IPS-NIHi7 (cell line): ENCODE data around the gene MYL4.
A peak's percentile ranks its signal among the peaks of the same experiment; 100 is the strongest.
"Not testable (repeated sequence)": the region's sequence is repeated elsewhere in the genome, so short reads cannot be mapped to it uniquely, and the experiment has no call there.

ENCODE experiments used
- DNase-seq: peaks from one replicate; pipeline ENCODE4 v3.0.0; 2012; ENCODE audit warnings: mixed read lengths; ENCODE audit errors: extremely low spot score

The MYL4 gene

DNA sequence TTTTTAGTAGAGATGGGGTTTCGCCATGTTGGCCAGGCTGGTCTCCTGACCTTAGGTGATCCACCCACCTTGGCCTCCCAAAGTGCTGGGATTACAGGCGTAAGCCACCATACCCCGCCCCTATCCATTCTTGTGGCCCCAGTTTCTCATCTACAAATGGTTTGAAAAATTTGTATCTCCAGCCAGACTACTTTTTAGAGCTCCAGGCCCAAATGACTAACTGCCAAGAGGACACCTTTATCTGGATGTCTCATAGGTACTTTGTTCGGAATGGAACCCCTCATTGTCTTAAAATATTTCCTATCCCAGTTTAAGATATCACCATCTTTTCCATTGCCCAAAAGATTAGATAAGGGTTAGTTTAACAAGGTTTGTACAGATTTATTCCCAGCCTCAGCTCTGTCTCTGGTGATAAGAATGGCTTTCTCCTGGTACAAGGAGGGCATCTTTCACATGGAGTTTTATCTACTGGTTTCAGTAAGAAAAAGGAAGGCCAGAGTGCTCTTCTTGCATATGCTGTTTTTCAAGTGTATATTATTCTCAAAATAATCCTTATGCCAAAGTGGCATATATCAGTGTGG is 15.1 kb upstream of the MYL4 start:
- no peak for DNase-seq

DNA sequence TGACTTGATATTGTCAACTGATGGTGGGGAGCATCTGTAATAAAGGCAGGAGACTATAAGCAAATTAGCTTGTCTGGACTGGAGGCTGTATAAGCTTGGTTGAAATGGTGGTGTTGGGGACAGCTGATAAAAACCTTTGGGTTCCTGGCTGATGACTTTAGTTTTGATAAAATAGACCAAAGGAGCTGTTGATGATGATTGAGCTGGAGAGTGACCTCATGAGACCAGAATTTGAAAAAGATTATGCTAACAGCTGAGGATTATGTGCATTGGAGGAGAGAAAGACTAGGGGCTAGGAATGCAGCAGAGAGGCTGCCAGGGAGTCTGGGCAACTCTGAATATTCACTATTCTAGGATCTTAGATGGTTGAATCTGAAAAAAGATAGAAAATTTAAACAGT is 11.3 kb upstream of the MYL4 start:
- no peak for DNase-seq

- no peak for DNase-seq
Measured at GRCh38 chr17:47199627-47200324, 9.4 kb upstream of the MYL4 start.

DNA sequence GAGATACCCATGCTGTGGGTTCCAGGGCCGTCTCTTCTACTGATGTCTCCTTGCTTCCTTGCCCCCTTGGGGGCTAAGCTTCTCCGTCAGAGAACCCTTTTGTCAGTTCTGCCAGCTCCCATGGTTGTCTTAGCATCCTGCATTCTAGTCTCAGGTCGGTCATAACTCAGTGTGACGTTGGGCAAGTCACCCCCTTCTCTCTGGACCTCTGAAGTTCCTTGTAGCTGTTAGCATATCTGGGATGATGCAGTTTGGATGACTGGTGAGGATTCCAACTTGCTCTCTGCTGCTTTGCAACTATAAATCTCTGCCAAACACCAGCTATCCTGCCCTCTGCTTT is 8.9 kb upstream of the MYL4 start:
- no peak for DNase-seq

- no peak for DNase-seq
Measured at GRCh38 chr17:47201166-47201565, 8.0 kb upstream of the MYL4 start.

DNA sequence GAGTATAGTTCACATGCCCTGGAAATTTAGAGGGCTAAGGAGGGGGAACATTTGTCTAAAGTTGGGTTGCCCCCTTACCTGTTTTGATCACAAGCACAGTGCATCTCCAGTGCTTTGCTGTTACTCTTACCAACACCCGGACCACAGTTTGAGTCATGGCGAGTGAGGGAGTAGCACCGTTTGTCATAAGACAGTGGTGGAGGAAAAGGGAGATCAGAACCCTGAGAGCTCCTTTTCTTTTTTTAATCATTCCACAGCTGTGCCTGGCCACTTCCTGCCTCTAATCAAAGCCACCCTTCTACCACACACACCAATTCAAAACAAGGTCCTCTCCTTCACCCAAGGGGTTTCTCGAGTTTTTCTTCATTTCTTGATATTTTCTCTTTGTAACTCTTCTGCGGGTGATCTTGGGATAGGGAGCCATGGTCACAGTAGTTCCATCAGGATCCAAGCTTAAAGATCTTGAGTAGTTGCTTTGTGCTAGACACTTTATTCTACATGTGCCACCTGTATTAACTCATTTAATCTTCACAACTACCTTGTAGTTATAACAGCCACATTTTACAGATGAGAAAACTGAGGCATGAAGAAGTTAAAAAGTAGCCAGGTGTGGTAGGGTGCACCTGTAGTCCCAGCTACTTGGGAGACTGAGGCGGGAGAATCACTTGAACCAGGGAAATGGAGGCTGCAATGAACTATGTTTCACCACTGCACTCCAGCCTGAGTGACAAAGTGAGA is 5.0 kb upstream of the MYL4 start:
- no peak for DNase-seq

- no peak for DNase-seq
Measured at GRCh38 chr17:47204722-47205418, 4.3 kb upstream of the MYL4 start.

- peak; percentile 38 for DNase-seq
Measured at GRCh38 chr17:47205419-47205963, 3.7 kb upstream of the MYL4 start.

GRCh38 chr17:47207143-47208067 is 1.7 kb upstream of the MYL4 start:
- no peak for DNase-seq

GRCh38 chr17:47209499-47209898 is 351 bp downstream of the MYL4 start:
- no peak for DNase-seq

GRCh38 chr17:47210105-47210504 is 957 bp downstream of the MYL4 start:
- DNase-seq: no peak

DNA sequence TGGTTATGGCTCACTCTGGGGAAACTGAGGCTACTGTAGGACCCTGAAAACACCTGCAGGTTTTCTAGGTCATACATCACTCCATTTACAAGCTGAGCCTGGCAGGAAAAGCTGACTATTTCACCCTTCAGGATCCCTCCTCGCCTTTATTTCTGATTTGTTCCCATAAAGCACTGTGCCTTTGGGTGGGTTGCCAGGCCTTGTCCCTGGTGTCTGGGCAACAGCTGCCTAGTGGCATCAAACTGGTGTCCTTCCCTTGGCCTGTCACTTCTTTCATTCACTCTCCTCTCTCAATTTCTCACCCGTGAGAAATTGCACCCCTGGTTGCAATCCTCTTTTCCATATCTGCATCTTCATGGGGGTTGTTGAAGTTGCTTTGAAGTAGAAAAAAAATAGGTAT is 1.6 kb downstream of the MYL4 start:
- DNase-seq: no peak

DNA sequence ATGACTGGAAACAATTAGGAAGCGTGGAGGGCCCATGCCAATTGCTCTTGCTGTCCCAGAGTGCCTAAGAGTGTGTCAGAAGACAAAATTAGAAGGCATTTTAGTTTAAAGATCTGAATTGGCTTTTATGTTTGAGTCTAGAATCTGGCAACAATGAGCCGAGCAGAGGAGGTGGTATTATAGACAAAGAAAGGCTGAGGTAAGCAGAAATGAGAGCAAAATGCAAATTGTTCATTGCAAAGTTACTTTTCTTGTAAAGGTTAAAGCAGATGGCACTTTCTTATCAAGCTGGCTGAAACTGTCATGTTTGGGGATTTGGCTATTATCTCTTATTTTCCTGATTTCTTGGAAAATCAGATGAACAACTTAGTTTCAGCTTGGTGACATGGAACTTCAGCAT is 3.3 kb downstream of the MYL4 start:
- no peak for DNase-seq

- DNase-seq: no peak
Measured at GRCh38 chr17:47213540-47213939, 4.4 kb downstream of the MYL4 start.

DNA sequence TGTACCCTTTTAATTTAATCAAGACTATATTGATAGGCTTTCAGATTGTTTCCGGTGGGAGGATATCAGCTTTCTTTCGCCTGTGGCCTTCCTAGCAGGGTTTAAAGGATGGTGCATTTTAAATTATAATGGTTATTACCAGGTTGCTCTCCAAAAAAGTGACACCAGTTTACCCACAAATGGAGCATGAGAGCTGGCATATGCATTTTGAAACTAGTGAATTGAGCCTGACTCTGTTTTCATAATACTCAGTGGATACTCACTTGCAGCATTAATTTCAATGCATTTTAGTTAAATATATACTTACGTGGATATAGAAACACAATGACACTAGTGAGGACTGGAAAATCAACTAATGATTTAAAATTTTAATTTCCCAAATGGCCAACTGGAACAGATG is 5.8 kb downstream of the MYL4 start:
- DNase-seq: no peak

DNA sequence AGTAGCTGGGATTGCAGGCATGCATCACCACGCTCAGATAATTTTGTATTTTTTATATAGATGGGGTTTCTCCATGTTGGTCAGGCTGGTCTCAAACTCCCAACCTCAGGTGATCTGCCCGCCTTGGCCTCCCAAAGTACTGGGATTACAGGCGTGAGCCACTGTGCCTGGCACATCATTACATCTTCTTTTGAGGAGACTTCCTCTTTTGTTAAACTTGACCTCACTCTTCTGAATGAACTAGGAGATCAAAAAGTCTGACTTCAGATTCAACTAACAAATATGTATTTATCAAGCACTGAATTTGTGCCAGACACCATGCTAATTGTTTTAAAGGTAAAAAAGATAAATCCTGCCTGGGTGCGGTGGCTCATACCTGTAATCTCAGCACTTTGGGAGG is 7.7 kb downstream of the MYL4 start:
- DNase-seq: not testable (repeated sequence)

DNA sequence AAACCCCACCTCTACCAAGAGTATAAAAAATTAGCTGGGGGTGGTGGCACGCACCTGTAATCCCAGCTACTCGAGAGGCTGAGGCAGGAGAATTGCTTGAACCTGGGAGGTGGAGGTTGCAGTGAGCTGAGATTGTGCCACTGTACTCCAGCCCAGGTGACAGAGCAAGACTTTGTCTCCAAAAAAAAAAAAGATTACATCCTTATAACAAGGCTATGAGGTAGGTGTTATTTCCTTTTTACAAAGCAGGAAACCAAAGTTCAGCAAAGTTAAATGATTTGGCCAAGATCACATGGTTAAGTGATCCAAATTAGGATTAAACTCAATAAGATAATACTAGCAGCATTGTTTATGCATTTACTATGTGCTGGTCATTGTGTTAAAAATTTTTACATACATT is 8.1 kb downstream of the MYL4 start:
- not testable (repeated sequence) for DNase-seq

- DNase-seq: no peak
Measured at GRCh38 chr17:47218896-47219430, 9.8 kb downstream of the MYL4 start.

DNA sequence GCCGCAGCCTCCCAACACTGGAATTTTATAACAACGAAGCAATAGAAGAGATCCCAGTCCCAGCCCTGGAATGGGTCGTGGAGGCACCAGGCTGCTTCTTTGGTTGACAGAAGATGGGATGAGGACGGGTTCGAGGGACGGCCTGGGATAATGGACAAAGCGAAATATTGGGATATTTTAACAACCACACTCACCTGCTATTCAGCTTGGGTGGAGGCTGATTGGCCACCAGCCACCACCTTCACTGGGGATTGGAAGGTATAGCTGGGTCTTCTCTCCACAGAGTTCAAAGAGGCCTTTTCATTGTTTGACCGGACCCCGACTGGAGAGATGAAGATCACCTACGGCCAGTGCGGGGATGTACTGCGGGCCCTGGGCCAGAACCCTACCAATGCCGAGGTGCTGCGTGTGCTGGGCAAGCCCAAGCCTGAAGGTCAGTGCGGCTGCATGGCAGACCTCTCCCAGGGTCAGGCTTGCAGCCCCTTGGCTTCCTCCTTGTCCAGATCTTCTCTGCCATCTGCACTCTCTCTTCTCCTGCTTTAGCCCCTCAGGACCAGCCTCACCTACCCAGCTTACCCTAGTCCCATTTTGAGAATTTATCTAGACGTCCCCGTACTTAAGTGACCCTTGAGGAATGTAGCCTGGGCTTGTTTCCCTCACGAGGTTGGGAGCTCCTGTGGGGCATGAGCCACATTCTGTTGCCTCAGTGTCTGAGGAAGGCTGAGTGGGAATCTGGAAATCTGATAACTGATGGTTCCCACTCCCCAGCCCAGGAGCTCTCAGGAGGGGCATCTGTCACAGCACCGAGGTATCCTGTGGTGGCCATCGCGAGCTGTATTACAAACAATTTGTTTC is 10.7 kb downstream of the MYL4 start:
- no peak for DNase-seq

DNA sequence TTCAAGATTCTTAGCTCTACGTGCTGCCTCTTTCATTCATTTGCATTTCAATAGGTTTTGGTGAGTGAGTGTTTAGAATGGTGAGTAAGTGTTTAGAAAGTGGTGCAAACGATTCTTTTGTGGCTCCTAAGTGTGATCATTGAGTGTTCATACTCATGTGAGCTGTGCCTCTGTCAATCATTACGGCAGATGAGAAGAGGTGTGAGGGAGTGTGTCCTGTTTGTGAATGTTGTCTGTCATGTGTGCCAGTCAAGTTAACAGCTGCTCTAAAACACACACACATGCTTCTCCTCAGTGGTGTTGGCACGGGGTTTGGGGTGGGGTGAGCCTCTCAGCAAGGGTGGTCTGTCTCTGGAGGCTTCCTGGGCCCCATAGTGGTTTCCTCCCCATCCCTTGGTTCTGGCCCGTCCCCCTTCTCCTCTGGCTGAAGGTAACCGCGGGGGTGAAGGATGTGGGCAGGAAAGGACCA is 11.4 kb downstream of the MYL4 start:
- no peak for DNase-seq
